BLaER1 (cell line): ENCODE results near the gene PAX8.

Experiments
- H3K27ac ChIP-seq: shearing (Covaris generic); formaldehyde crosslinking; 2 replicates; pipeline ENCODE4 v1.8.1; 2022
- H3K27me3 ChIP-seq: shearing (Covaris generic); formaldehyde crosslinking; 2 replicates; pipeline ENCODE4 v1.8.1; 2022
- H3K36me3 ChIP-seq: shearing (Covaris generic); formaldehyde crosslinking; 2 replicates; pipeline ENCODE4 v1.8.1; 2022
- H3K4me1 ChIP-seq: shearing (Covaris generic); formaldehyde crosslinking; 2 replicates; pipeline ENCODE4 v1.8.1; 2022
- H3K4me2 ChIP-seq: shearing (Covaris generic); formaldehyde crosslinking; 2 replicates; pipeline ENCODE4 v1.8.1; 2022
- H3K4me3 ChIP-seq: shearing (Covaris generic); formaldehyde crosslinking; 2 replicates; pipeline ENCODE4 v1.8.1; 2022
- H3K9ac ChIP-seq: shearing (Covaris generic); formaldehyde crosslinking; 2 replicates; pipeline ENCODE4 v1.8.1; 2022
- H3K9me3 ChIP-seq: shearing (Covaris generic); formaldehyde crosslinking; 2 replicates; pipeline ENCODE4 v1.8.1; 2022
- H4K20me1 ChIP-seq: shearing (Covaris generic); formaldehyde crosslinking; 2 replicates; pipeline ENCODE4 v1.8.1; 2022
- Cebpa-rat ChIP-seq: shearing (Covaris generic); IDR thresholded peaks from 2 replicates; pipeline ENCODE4 v1.8.1; 2022

PAX8 gene

DNA sequence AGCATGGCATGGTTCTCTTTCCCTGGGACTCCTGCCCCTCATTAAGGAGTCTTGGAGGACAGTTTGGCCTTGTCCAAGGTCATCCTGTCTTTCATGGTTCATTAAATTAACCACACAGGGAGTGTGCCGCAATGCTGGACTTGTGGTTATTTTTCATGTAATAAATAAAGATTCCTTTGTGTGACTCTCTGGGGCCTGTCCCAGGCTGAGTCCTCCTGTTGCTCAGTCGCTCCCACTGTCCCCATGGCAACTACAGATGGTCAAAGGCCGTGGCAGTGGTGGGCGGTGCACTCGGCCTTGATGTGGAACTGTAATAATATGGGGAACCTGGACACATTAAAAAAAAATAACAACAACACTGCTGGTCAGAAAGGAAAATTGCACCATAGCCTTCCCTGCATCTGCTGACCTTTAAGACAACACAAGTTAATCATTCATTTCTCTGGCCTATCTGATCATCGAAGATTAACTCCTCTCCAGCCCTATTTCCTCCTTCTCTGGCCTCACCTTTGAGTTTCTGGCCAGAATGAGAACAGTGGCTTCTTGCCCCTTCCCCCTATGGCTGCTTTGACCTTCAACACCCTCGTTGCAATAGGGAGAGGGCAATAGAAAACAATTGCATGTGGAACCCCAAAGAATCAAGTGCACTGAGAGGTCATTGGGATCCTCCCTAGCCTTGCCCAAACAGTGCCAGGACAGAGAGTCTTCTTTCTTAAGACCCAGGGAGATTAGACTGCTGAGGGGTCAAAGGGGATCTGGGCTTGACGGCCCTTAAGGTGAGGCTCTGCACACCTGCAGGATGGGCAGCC, 60.2 kb downstream of the PAX8 start:
- H4K20me1 ChIP-seq = peaks cover 18% of the 10 kb centered on the region
- H3K9me3 ChIP-seq = no peaks in the 10 kb centered on the region
- peak overlapping the region; percentile 6 for H3K4me3 ChIP-seq
- H3K36me3 ChIP-seq = no peaks in the 10 kb centered on the region
- no peak for TF ChIP-seq Cebpa-rat
- H3K27me3 ChIP-seq = no peaks in the 10 kb centered on the region; the same call in 1 of the 2 replicates
- peak overlapping the region; percentile 28; the same call in 1 of the 2 replicates for H3K27ac ChIP-seq
- H3K4me2 ChIP-seq = peak overlapping the region; percentile 97
- H3K4me1 ChIP-seq = peaks cover 66% of the 10 kb centered on the region
- H3K9ac ChIP-seq = no peak overlapping the region

DNA sequence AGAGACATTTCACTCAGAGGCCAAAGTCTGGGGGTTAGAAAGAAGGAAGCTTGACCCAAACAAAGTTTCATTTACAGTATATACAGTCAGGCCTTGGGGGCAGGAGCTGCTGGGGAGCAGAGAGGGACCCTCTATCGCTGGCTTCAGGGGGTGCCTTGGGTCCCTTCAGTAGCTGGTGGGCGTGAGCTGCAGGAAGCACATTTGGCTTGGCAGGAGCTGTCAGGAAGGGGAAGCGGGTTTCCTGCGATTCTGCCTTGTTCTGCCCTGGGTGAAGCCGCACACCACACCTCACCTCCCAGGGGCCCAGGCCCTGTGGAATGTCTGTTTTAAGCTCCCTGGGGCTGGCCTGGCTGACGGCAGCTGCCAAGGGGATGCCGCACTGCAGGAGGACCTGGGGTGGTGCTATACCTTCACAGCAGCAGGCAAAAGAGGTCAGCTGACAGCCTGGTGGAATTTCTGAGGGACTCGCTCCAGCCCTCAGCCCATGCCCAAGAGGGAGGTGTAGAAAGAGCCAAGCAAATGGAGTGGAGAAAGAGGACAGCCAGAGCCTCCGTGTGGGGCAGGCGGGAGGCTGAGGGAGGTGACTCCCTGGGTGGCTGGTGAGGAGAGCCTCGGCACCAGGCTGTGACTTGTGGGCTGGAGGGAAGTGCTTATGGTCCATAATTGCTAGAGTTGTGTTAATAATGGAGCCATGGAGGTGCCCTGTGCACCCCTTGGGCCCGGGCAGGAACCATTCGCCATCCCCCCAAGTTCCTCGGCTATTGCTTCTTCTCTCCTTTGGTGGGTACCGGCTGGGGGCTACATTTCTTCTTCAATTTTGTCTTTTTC, 61.1 kb downstream of the PAX8 start:
- Histone ChIP-seq H3K27me3 (no peaks in the 10 kb centered on the region; the same call in 1 of the 2 replicates), H3K9ac (no peak overlapping the region), H3K36me3 (no peaks in the 10 kb centered on the region), H3K9me3 (no peaks in the 10 kb centered on the region), H3K27ac (peak overlapping the region; percentile 28), H3K4me3 (peak overlapping the region; percentile 6), H4K20me1 (peaks cover 18% of the 10 kb centered on the region), H3K4me1 (peaks cover 74% of the 10 kb centered on the region), H3K4me2 (peak overlapping the region; percentile 97)
- TF ChIP-seq Cebpa-rat = no peak

DNA sequence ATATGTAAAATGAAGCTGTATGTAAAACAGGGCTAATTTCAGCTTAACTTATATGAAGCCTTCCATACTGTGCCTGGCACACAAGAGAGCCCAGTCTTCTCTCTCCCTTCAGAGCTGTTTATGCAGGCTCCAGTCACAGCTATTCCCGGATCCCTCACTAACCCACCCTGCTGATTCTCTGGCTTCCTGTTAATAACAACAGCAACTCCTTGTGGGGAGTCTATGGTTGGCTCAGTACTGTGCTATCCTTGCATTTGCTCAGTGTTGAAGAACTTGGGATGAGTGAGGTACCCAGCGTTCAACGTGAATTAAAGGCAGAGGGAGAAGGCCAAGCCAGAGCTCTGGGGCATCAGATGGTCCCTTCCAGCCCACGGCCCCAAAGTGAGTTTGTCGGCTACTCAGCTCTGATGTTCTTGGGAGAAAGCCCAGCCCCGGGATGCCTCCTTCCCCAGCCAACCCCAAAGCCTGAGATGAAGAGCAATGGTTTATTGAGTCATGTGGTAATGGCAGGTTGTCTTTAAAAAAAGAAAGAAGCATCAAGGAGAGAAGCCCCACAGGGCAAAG, 61.7 kb downstream of the PAX8 start:
- peak overlapping the region; percentile 7 for H3K27ac ChIP-seq
- no peaks in the 10 kb centered on the region; the same call in 1 of the 2 replicates for H3K27me3 ChIP-seq
- no peaks in the 10 kb centered on the region for H3K9me3 ChIP-seq
- peaks cover 18% of the 10 kb centered on the region for H4K20me1 ChIP-seq
- no peak overlapping the region for H3K9ac ChIP-seq
- H3K4me2 ChIP-seq = peak overlapping the region; percentile 97
- peaks cover 81% of the 10 kb centered on the region for H3K4me1 ChIP-seq
- no peak for TF ChIP-seq Cebpa-rat
- no peak overlapping the region for H3K4me3 ChIP-seq
- no peaks in the 10 kb centered on the region for H3K36me3 ChIP-seq

DNA sequence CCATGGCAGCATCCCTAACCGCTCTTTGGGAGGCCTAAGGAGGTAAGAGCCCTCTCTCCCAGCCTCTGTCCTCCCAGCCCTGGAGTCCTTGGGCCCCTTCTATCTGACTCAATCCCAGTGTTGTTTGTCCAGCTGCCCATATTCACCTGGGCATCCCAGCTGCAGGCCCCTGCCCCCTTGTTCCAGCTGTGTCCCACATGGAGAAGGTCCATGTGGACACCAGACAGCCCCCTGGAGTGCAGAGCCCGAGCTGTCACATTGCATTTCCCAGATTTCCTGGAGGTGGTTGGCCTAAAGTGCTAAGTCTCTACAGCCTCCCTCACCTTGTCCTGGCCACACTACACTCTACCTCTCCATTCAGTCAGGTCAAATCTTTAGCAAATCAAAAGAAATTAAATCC, 62.4 kb downstream of the PAX8 start:
- H4K20me1 ChIP-seq = peaks cover 18% of the 10 kb centered on the region
- no peaks in the 10 kb centered on the region; the same call in 1 of the 2 replicates for H3K27me3 ChIP-seq
- H3K9ac ChIP-seq = no peak overlapping the region
- H3K4me1 ChIP-seq = peaks cover 87% of the 10 kb centered on the region
- no peak overlapping the region for H3K27ac ChIP-seq
- H3K9me3 ChIP-seq = no peaks in the 10 kb centered on the region
- no peaks in the 10 kb centered on the region for H3K36me3 ChIP-seq
- peak overlapping the region; percentile 97 for H3K4me2 ChIP-seq
- no peak for TF ChIP-seq Cebpa-rat
- no peak overlapping the region for H3K4me3 ChIP-seq

DNA sequence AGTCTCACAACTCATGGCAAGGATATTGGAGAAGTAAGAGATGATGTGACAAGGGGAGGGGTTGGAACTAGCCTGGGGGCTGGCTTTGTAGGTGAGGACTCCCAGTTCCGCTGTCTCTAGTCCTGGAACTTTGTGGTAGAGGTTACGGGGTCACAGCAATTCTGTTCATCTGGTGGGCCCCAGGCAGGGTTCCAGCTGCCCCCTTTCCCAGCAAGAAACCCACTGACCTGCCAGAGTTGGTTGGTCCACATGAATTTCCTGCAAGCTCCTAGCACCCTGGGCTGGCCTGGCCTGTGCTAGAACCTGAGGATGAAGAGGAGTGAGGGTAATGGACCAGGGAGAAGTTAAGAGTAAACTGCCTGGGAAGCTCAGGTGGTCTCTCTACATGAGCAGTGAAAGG, 63.7 kb downstream of the PAX8 start:
- peaks cover 8% of the 10 kb centered on the region; the same call in 1 of the 2 replicates for H3K27me3 ChIP-seq
- H3K4me2 ChIP-seq = peak overlapping the region; percentile 55; the same call in 1 of the 2 replicates
- H3K36me3 ChIP-seq = no peaks in the 10 kb centered on the region
- H3K4me1 ChIP-seq = peaks cover 88% of the 10 kb centered on the region
- H3K27ac ChIP-seq = no peak overlapping the region
- H3K9ac ChIP-seq = no peak overlapping the region
- no peak overlapping the region for H3K4me3 ChIP-seq
- TF ChIP-seq Cebpa-rat = no peak
- no peaks in the 10 kb centered on the region for H3K9me3 ChIP-seq
- H4K20me1 ChIP-seq = peaks cover 18% of the 10 kb centered on the region

DNA sequence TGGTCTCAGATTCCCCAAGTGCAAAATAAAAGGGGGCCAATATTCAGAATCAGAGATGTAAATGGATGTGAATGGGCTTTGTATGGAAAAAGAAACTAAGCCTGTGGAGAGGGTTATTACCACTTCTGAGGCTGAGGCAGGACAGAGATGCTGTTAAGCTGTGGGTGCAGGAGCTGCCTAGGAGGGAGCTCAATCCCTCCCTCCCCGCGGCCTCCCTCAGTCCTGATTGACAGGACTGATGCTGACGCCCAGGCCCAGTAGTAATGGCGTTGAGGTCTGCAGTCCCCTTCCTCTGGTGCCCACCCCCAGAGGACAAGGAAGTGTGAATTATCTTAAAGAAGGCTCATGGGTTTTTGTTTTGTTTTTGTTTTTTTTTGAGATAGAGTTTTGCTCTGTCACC, 64.6 kb downstream of the PAX8 start:
- no peak overlapping the region for H3K4me3 ChIP-seq
- no peak overlapping the region for H3K27ac ChIP-seq
- no peak overlapping the region for H3K9ac ChIP-seq
- H3K4me2 ChIP-seq = peak overlapping the region; percentile 55; the same call in 1 of the 2 replicates
- H3K9me3 ChIP-seq = no peaks in the 10 kb centered on the region
- no peak for TF ChIP-seq Cebpa-rat
- H4K20me1 ChIP-seq = peaks cover 18% of the 10 kb centered on the region
- peaks cover 8% of the 10 kb centered on the region; the same call in 1 of the 2 replicates for H3K27me3 ChIP-seq
- H3K36me3 ChIP-seq = no peaks in the 10 kb centered on the region
- H3K4me1 ChIP-seq = peaks cover 87% of the 10 kb centered on the region

DNA sequence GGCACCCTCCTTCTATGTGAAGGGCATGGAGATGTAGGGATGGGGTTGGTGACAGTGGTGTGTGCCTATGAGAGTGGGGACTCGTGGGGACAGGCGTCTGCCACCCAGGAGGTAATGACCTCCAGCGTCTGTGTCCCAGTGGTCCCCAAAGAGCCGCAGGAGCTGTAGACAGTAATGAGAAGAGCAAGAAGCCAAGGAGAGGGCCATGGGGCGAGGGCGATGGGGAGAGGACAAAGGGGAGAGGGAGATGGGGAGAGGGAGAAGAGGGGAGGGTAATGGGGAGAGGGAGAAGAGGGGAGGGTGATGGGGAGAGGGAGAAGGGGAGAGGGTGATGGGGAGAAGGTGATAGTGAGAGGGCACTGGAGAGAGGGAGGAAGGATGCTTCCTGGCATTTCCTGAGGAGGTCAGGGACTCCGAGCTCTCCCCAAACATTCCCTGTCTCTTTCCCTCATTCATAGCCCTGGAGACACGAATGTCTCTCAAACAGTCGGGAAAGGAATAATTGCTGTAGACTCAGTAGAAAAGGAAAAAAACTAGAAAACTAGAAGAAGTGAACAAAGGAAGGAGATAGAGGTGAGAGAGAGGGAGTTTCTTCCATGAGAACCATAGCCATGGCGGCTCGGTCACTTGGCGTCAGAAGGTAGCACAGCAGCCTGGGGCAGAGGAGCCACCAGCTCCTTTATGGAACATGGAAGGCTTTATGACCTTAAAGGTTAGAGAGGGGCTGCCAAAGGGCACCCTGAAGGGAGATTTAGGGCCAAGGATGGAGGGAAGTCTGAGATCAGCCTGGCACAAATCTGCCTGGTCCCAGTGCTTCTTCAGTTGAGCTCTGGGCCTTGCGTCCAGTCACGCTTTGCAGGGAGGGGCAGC, 65.4 kb downstream of the PAX8 start:
- Histone ChIP-seq H3K9ac (no peak overlapping the region), H3K4me2 (peak overlapping the region; percentile 55), H3K27ac (no peak overlapping the region), H3K9me3 (no peaks in the 10 kb centered on the region), H3K4me3 (no peak overlapping the region), H3K4me1 (peaks cover 78% of the 10 kb centered on the region), H3K36me3 (no peaks in the 10 kb centered on the region), H3K27me3 (peaks cover 8% of the 10 kb centered on the region; the same call in 1 of the 2 replicates), H4K20me1 (peaks cover 16% of the 10 kb centered on the region)
- TF ChIP-seq Cebpa-rat = no peak

DNA sequence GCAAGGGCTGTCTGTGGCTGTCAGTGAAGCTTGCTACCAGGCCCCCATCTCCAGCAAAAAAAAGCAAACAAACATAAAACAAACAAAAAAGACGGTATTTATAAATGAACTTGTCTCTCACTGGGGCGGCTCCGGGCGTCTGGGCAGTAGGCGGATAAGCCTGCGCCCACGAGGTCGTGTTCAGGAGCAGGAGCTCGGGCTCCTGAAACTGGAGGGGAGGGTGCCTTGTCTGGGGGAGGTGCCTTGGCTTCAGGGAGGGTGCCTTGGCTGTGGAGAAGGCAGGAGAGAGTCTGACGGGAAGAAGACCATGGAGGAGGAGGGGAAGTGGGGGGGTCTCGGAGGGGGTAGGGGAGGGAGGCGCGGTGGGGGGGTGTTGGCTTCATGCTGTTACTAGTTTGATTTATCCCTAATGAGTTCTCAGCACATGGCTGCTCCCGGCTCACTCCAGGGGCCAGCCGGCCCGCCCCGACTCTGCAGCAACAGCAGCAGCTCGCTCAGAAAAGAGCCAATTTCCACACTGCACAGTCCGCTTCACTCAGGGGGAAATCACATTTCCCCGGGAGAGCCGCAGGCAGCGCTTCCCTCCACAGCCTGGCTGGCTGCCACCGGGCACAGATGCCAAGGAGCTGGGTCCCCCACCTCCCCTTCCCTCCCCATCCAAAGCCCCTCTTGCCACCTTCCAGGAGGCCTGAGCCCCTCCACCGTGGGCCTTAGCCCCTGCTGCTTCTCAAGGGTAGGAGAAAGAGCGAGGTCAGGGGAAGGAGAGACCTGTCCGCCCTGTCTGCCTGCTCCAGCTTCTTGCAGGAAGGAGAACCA, 66.3 kb downstream of the PAX8 start:
- no peak for TF ChIP-seq Cebpa-rat
- peaks cover 8% of the 10 kb centered on the region; the same call in 1 of the 2 replicates for H3K27me3 ChIP-seq
- no peaks in the 10 kb centered on the region for H3K9me3 ChIP-seq
- H3K4me1 ChIP-seq = peaks cover 70% of the 10 kb centered on the region
- no peak overlapping the region for H3K27ac ChIP-seq
- peak overlapping the region; percentile 28; the same call in 1 of the 2 replicates for H3K9ac ChIP-seq
- H3K4me3 ChIP-seq = no peak overlapping the region
- H3K36me3 ChIP-seq = no peaks in the 10 kb centered on the region
- H4K20me1 ChIP-seq = peaks cover 7% of the 10 kb centered on the region
- H3K4me2 ChIP-seq = peak overlapping the region; percentile 55
